ENCODE measurements around the gene SNN.

GRCh38 chr16:11620243-11621003 is 47.8 kb upstream of the SNN start:
- TF ChIP-seq CTCF (IDR thresholded peaks at IDR 0.05; ENCODE audit: poor library complexity) (no peak), EZH2 (IDR thresholded peaks at IDR 0.05; ENCODE audit: borderline replicate concordance) (no peak), EZH2phosphoT487 (IDR thresholded peaks at IDR 0.05; ENCODE audit: low read depth, severe bottlenecking, unreplicated experiment) (no peak)
